GM21447 (cell line): ENCODE results near the gene DCAF10.
"Not testable (repeated sequence)": the region's sequence is repeated elsewhere in the genome, so short reads cannot be mapped to it uniquely, and the experiment has no call there.

Source experiments
- ATAC-seq: cut with Tn5 transposase; IDR thresholded peaks from one replicate; pipeline ENCODE4 v1.9.1; 2021; ENCODE audit not compliant: unreplicated experiment

The DCAF10 gene

GRCh38 chr9:37800631-37801286 lies at the start of gene DCAF10:
DCAF10 (plus strand) TSS chr9:37800797; CDS start chr9:37800867, 70 bp downstream.
- ATAC-seq: peak; percentile 76

- no peak for ATAC-seq
Measured at GRCh38 chr9:37751186-37751585, 49.4 kb upstream of the DCAF10 start.

GRCh38 chr9:37751704-37752103 lies 48.9 kb upstream of the DCAF10 start:
- not testable (repeated sequence) for ATAC-seq

- not testable (repeated sequence) for ATAC-seq
Measured at GRCh38 chr9:37752112-37752511, 48.5 kb upstream of the DCAF10 start.

GRCh38 chr9:37752642-37753488 lies 47.7 kb upstream of the DCAF10 start:
- ATAC-seq: no peak

- peak; percentile 93 for ATAC-seq
Measured at GRCh38 chr9:37753489-37754190, 47.0 kb upstream of the DCAF10 start, which contains the start of gene TRMT10B. TRMT10B (plus strand) TSS chr9:37753805; CDS start chr9:37761932, 8,127 bp downstream.

- ATAC-seq: no peak
Measured at GRCh38 chr9:37758747-37759146, 41.9 kb upstream of the DCAF10 start.

GRCh38 chr9:37760416-37761161 lies 40.0 kb upstream of the DCAF10 start:
- ATAC-seq: no peak

- ATAC-seq: no peak
Measured at GRCh38 chr9:37761511-37761910, 39.1 kb upstream of the DCAF10 start.

GRCh38 chr9:37765263-37765662 lies 35.3 kb upstream of the DCAF10 start:
- not testable (repeated sequence) for ATAC-seq

GRCh38 chr9:37769306-37769705 lies 31.3 kb upstream of the DCAF10 start:
- no peak for ATAC-seq

GRCh38 chr9:37769995-37770394 lies 30.6 kb upstream of the DCAF10 start:
- no peak for ATAC-seq

- ATAC-seq: no peak
Measured at GRCh38 chr9:37775216-37775919, 25.2 kb upstream of the DCAF10 start.

- ATAC-seq: no peak
Measured at GRCh38 chr9:37776328-37776727, 24.3 kb upstream of the DCAF10 start.

- no peak for ATAC-seq
Measured at GRCh38 chr9:37778534-37778933, 22.1 kb upstream of the DCAF10 start.

GRCh38 chr9:37784291-37784615 lies 16.3 kb upstream of the DCAF10 start:
- ATAC-seq: no peak

GRCh38 chr9:37784616-37785483 lies 15.7 kb upstream of the DCAF10 start, which contains the start of gene EXOSC3:
EXOSC3 (minus strand) TSS chr9:37785064; CDS start chr9:37785044, 20 bp downstream.
- ATAC-seq: peak; percentile 89

GRCh38 chr9:37787059-37787458 lies 13.5 kb upstream of the DCAF10 start:
- no peak for ATAC-seq

GRCh38 chr9:37788332-37788731 lies 12.3 kb upstream of the DCAF10 start:
- no peak for ATAC-seq
